Head of caudate nucleus (tissue), 42 donors: ENCODE measurements around the gene ASB7.

Experiments used
- DNase-seq, 42 donors: peaks; one replicate each; pipeline versions ENCODE4 v3.0.0 to v3.0.0-alpha.2; 2020 to 2021; ENCODE audit warnings: mixed read lengths in 7 of 42
- intact Hi-C: fragments of 100-400 bp; cut with DNase I; formaldehyde crosslinking; loops from one replicate; pipeline ENCODE4 v1.15.0; 2022

The ASB7 gene

GRCh38 chr15:100692246-100692645 is 89.9 kb downstream of the ASB7 start:
- intact Hi-C loops = no loop called here
- DNase-seq = no peak

GRCh38 chr15:100692671-100693070 is 90.3 kb downstream of the ASB7 start:
- DNase-seq = no peak
- intact Hi-C loops = no loop called here

GRCh38 chr15:100693451-100693850 is 91.1 kb downstream of the ASB7 start:
- no peak for DNase-seq
- intact Hi-C loops = no loop called here

- no peak for DNase-seq
- intact Hi-C loops = no loop called here
Measured at GRCh38 chr15:100694381-100695021, 92.1 kb downstream of the ASB7 start.

GRCh38 chr15:100695048-100695447 is 92.7 kb downstream of the ASB7 start:
- DNase-seq = no peak
- intact Hi-C loops = no loop called here

- intact Hi-C loops = no loop called here
- no peak for DNase-seq
Measured at GRCh38 chr15:100696452-100696851, 94.1 kb downstream of the ASB7 start.
